Placental pericyte (primary cell): ENCODE data around the gene TMEM60. TPM values are rescaled to one million over a fixed set of nuclear protein-coding genes. Genes with fewer than 3 reads are reported as not detected.

Source experiments
- total RNA-seq: library from RNA; depleted of rRNA; stranded (reverse); fragments of >200 nt; gene quantifications from 2 replicates; pipeline ENCODE4 v1.2.3, GENCODE V29; 2012

Gene TMEM60, protein sequence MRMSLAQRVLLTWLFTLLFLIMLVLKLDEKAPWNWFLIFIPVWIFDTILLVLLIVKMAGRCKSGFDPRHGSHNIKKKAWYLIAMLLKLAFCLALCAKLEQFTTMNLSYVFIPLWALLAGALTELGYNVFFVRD
- 10.5 and 14.9 TPM in 2 replicates for total RNA-seq

DNA sequence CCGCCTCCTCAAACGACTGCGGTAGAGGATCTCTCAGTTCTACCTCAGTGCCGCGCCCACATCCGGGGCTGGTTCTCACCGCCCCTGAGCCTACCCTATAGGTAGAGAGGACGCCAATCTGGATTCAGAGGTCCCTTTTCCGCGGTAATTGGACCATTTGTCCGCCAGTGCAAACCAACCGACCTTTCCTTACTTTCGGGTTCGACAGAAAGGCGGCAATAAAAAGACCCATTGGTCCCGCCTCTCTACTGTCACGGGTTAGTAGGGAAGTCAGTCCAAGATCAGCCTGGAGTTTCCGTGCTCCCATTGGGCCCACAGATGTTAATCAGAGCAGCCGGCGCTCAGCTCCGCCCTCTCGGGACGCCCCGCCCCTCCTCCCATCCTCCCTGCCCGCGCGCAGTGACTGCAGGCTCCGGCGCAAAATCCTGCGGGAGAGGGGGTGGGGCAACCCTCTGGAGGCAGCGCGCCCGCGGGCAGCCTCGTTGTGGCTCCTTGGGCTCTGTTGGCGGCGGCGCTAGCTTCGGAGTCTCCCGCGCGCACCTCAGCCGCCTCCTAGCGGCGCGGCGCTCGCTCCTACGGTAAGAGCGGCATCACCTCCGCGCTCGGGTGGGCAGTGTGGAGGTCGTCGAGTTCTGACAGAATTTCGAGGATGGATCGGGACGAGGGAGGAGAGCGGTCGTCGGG lies at the start of gene TMEM60, which contains the start of gene PHTF2:
TSS of gene TMEM60 (minus strand) at position 41 of the 684 bp plus-strand sequence. CDS start 4,061 bp downstream, outside the sequence.
TSS of gene PHTF2 (plus strand) at position 380 of the 684 bp plus-strand sequence.

Other genes starting within 250 kb of the TMEM60 start
- gene RSBN1L, start 102.0 kb downstream of the TMEM60 start, total RNA-seq = 21.5 and 29.1 TPM in 2 replicates
- 51.4 and 55.5 TPM in 2 replicates for gene PHTF2, start 339 bp upstream of the TMEM60 start, total RNA-seq